Gastroesophageal sphincter (tissue), 3 donors: ENCODE measurements around the gene PLGRKT.

Experiments used
- CTCF ChIP-seq, 4 experiments: fragments of 200-600 bp in 2 of 4; fragments of 450-650 bp in 2 of 4; sonication (generic) in 1 of 4; IDR thresholded peaks; one replicate each; pipeline ENCODE4 v1.5.1; 2017 to 2019; ENCODE audit warnings: antibody characterized with exemption in 4 of 4, mild to moderate bottlenecking in 2 of 4, moderate library complexity in 2 of 4
- POLR2AphosphoS5 ChIP-seq: sonication (generic); formaldehyde crosslinking; IDR thresholded peaks from one replicate; pipeline ENCODE4 v1.6.1; 2017; ENCODE audit warnings: antibody characterized with exemption

- TF ChIP-seq POLR2AphosphoS5 (no peak), CTCF (IDR thresholded peaks at IDR 0.05) (no peak)
Observed at GRCh38 chr9:5445886-5446285, 8.2 kb upstream of the PLGRKT start.
